Neural cell (in vitro differentiated cells): ENCODE data around the gene CCDC88C. TPM values are rescaled to one million over a fixed set of nuclear protein-coding genes. Genes with fewer than 3 reads are reported as not detected.

Experiments
- H2AFZ ChIP-seq: fragments of 200-600, 300-800 bp; sonication (generic), shearing (Covaris generic); 2 replicates; pipeline ENCODE4 v1.6.0; 2014; ENCODE audit warnings: low read depth, mild to moderate bottlenecking, antibody characterized with exemption, low read length, moderate library complexity
- H3F3A ChIP-seq: fragments of 200-600 bp; shearing (Covaris generic); 2 replicates; pipeline ENCODE4 v1.6.1; 2016; ENCODE audit warnings: mild to moderate bottlenecking, moderate library complexity, mixed read lengths, antibody characterized with exemption, low read length; ENCODE audit not compliant: insufficient read depth, poor library complexity, severe bottlenecking
- H3K27ac ChIP-seq: fragments of 200-600, 300-800 bp; sonication (generic), shearing (Covaris generic); 2 replicates; pipeline ENCODE4 v1.5.1; 2014; ENCODE audit warnings: mild to moderate bottlenecking, low read length, moderate library complexity
- H3K27me3 ChIP-seq: fragments of 300-800, 200-600 bp; sonication (generic), shearing (Covaris generic); 2 replicates; pipeline ENCODE4 v1.6.0; 2014; ENCODE audit warnings: mild to moderate bottlenecking, low read depth, low read length, moderate library complexity; ENCODE audit not compliant: insufficient read depth
- H3K36me3 ChIP-seq: fragments of 300-800, 200-600 bp; sonication (generic), shearing (Covaris generic); 2 replicates; pipeline ENCODE4 v1.5.1; 2014; ENCODE audit warnings: mild to moderate bottlenecking, antibody characterized with exemption, low read length, moderate library complexity; ENCODE audit not compliant: insufficient read depth
- H3K4me2 ChIP-seq: fragments of 300-800, 200-600 bp; sonication (generic), shearing (Covaris generic); 2 replicates; pipeline ENCODE4 v1.6.0; 2014; ENCODE audit warnings: mild to moderate bottlenecking, low read length
- H3K4me3 ChIP-seq: fragments of 300-800, 200-600 bp; sonication (generic), shearing (Covaris generic); 2 replicates; pipeline ENCODE4 v1.5.1; 2014; ENCODE audit warnings: mild to moderate bottlenecking, low read length, moderate library complexity
- H3K79me2 ChIP-seq: fragments of 200-600 bp; shearing (Covaris generic); replicated peaks from 2 replicates; pipeline ENCODE4 v1.6.0; 2014; ENCODE audit warnings: mild to moderate bottlenecking, low read length, moderate library complexity; ENCODE audit not compliant: insufficient read depth
- H3K9ac ChIP-seq: fragments of 300-800, 200-600 bp; sonication (generic), shearing (Covaris generic); 2 replicates; pipeline ENCODE4 v1.6.1; 2016; ENCODE audit warnings: mild to moderate bottlenecking, low read length, mixed read lengths
- H3K9me2 ChIP-seq: fragments of 200-600 bp; shearing (Covaris generic); 2 replicates; pipeline ENCODE4 v1.6.1; 2016; ENCODE audit warnings: mild to moderate bottlenecking, low read length, mixed read lengths; ENCODE audit not compliant: insufficient read depth
- H3K9me3 ChIP-seq: fragments of 200-600, 300-800 bp; sonication (generic), shearing (Covaris generic); 2 replicates; pipeline ENCODE4 v1.6.1; 2016; ENCODE audit warnings: mild to moderate bottlenecking, mixed run types, low read length, moderate library complexity, mixed read lengths
- H4K20me1 ChIP-seq: fragments of 200-600 bp; shearing (Covaris generic); 2 replicates; pipeline ENCODE4 v1.6.1; 2016; ENCODE audit warnings: mild to moderate bottlenecking, mixed run types; ENCODE audit not compliant: insufficient read depth
- EP300 ChIP-seq: fragments of 450-650 bp; conservative IDR thresholded peaks from 2 replicates; pipeline ENCODE4 v1.6.1; 2014; ENCODE audit warnings: antibody characterized with exemption, mild to moderate bottlenecking, moderate library complexity; ENCODE audit not compliant: poor library complexity, severe bottlenecking
- EZH2 ChIP-seq: fragments of 200-600, 300-800 bp; shearing (Covaris generic), sonication (generic); IDR thresholded peaks from 2 replicates; pipeline ENCODE4 v1.6.1; 2014; ENCODE audit warnings: antibody characterized with exemption, low read length, borderline replicate concordance, mild to moderate bottlenecking; ENCODE audit not compliant: insufficient read depth, poor library complexity, severe bottlenecking
- MXI1 ChIP-seq: fragments of 450-650 bp; conservative IDR thresholded peaks from 2 replicates; pipeline ENCODE4 v1.6.1; 2014; ENCODE audit warnings: antibody characterized with exemption, mild to moderate bottlenecking; ENCODE audit not compliant: poor library complexity, severe bottlenecking
- POLR2AphosphoS5 ChIP-seq: IDR thresholded peaks from 2 replicates; pipeline ENCODE4 v1.6.1; 2012
- RAD21 ChIP-seq: fragments of 450-650 bp; conservative IDR thresholded peaks from 2 replicates; pipeline ENCODE4 v1.6.1; 2014; ENCODE audit warnings: antibody characterized with exemption, mild to moderate bottlenecking, moderate library complexity
- SMC3 ChIP-seq: fragments of 450-650 bp; conservative IDR thresholded peaks from 2 replicates; pipeline ENCODE4 v1.6.1; 2014; ENCODE audit warnings: antibody characterized with exemption, mild to moderate bottlenecking, moderate library complexity; ENCODE audit not compliant: poor library complexity
- TAF1 ChIP-seq: IDR thresholded peaks from 2 replicates; pipeline ENCODE4 v1.6.1; 2012; ENCODE audit warnings: low read depth
- polyA plus RNA-seq: library from polyadenylated mRNA; depleted of rRNA; stranded (reverse); fragments of >200 nt; gene quantifications from 2 replicates; pipeline ENCODE4 v1.2.3, GENCODE V29; 2014
- TF ChIP-seq, protein P1 (sequence below): fragments of 450-650 bp; IDR thresholded peaks from 2 replicates; pipeline ENCODE4 v1.5.1; 2014; ENCODE audit warnings: antibody characterized with exemption, mild to moderate bottlenecking, moderate library complexity; ENCODE audit not compliant: poor library complexity, severe bottlenecking
- TF ChIP-seq, protein P2 (sequence below): IDR thresholded peaks from 2 replicates; pipeline ENCODE4 v1.6.1; 2012; ENCODE audit warnings: borderline replicate concordance

Gene CCDC88C
- polyA plus RNA-seq, 1 donor from 2014 or later, result 20.1 TPM

GRCh38 chr14:91294153-91294552, 123.5 kb downstream of the CCDC88C start:
- no peak overlapping the region for H3K4me3 ChIP-seq
- no peaks in the 10 kb centered on the region for H3K27me3 ChIP-seq
- H3K4me2 ChIP-seq, result no peak overlapping the region
- H3K79me2 ChIP-seq, result no peaks in the 10 kb centered on the region
- H3K36me3 ChIP-seq, result no peaks in the 10 kb centered on the region
- TF ChIP-seq, protein P1, sequence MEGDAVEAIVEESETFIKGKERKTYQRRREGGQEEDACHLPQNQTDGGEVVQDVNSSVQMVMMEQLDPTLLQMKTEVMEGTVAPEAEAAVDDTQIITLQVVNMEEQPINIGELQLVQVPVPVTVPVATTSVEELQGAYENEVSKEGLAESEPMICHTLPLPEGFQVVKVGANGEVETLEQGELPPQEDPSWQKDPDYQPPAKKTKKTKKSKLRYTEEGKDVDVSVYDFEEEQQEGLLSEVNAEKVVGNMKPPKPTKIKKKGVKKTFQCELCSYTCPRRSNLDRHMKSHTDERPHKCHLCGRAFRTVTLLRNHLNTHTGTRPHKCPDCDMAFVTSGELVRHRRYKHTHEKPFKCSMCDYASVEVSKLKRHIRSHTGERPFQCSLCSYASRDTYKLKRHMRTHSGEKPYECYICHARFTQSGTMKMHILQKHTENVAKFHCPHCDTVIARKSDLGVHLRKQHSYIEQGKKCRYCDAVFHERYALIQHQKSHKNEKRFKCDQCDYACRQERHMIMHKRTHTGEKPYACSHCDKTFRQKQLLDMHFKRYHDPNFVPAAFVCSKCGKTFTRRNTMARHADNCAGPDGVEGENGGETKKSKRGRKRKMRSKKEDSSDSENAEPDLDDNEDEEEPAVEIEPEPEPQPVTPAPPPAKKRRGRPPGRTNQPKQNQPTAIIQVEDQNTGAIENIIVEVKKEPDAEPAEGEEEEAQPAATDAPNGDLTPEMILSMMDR, result no peak
- no peak for TF ChIP-seq MXI1
- no peak for TF ChIP-seq EZH2
- TF ChIP-seq EP300, result no peak
- TF ChIP-seq POLR2AphosphoS5, result no peak
- no peak for TF ChIP-seq SMC3
- no peaks in the 10 kb centered on the region for H4K20me1 ChIP-seq
- no peaks in the 10 kb centered on the region for H3K9me3 ChIP-seq
- H3K9ac ChIP-seq, result no peak overlapping the region
- H2AFZ ChIP-seq, result no peak overlapping the region
- H3F3A ChIP-seq, result no peaks in the 10 kb centered on the region
- H3K27ac ChIP-seq, result no peak overlapping the region
- no peaks in the 10 kb centered on the region for H3K9me2 ChIP-seq

- H3K4me3 ChIP-seq, result no peak overlapping the region
- TF ChIP-seq EZH2 (no peak), EP300 (no peak), RAD21 (no peak), SMC3 (no peak), MXI1 (no peak), POLR2AphosphoS5 (no peak), TAF1 (no peak)
- TF ChIP-seq, protein P1, result no peak
- TF ChIP-seq, protein P2, sequence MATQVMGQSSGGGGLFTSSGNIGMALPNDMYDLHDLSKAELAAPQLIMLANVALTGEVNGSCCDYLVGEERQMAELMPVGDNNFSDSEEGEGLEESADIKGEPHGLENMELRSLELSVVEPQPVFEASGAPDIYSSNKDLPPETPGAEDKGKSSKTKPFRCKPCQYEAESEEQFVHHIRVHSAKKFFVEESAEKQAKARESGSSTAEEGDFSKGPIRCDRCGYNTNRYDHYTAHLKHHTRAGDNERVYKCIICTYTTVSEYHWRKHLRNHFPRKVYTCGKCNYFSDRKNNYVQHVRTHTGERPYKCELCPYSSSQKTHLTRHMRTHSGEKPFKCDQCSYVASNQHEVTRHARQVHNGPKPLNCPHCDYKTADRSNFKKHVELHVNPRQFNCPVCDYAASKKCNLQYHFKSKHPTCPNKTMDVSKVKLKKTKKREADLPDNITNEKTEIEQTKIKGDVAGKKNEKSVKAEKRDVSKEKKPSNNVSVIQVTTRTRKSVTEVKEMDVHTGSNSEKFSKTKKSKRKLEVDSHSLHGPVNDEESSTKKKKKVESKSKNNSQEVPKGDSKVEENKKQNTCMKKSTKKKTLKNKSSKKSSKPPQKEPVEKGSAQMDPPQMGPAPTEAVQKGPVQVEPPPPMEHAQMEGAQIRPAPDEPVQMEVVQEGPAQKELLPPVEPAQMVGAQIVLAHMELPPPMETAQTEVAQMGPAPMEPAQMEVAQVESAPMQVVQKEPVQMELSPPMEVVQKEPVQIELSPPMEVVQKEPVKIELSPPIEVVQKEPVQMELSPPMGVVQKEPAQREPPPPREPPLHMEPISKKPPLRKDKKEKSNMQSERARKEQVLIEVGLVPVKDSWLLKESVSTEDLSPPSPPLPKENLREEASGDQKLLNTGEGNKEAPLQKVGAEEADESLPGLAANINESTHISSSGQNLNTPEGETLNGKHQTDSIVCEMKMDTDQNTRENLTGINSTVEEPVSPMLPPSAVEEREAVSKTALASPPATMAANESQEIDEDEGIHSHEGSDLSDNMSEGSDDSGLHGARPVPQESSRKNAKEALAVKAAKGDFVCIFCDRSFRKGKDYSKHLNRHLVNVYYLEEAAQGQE, result no peak
- no peaks in the 10 kb centered on the region for H3K9me2 ChIP-seq
- H4K20me1 ChIP-seq, result no peaks in the 10 kb centered on the region
- no peaks in the 10 kb centered on the region for H3K36me3 ChIP-seq
- no peak overlapping the region for H3K27ac ChIP-seq
- no peak overlapping the region for H3K4me2 ChIP-seq
- no peaks in the 10 kb centered on the region for H3K79me2 ChIP-seq
- no peak overlapping the region for H2AFZ ChIP-seq
- no peak overlapping the region for H3K9ac ChIP-seq
- H3F3A ChIP-seq, result no peaks in the 10 kb centered on the region
- no peaks in the 10 kb centered on the region for H3K9me3 ChIP-seq
- H3K27me3 ChIP-seq, result no peaks in the 10 kb centered on the region
These were observed 124.3 kb downstream of the CCDC88C start for GRCh38 chr14:91293281-91293680.
